Transverse colon (tissue), 4 donors: Measurements from ENCODE around the gene SAMD13.

ENCODE experiments used
- CTCF ChIP-seq, 5 experiments: fragments of 200-600 bp in 3 of 5; fragments of 450-650 bp in 2 of 5; sonication (generic) in 3 of 5; IDR thresholded peaks; 1 replicate in 2 of 5; 2 replicates in 3 of 5; pipeline ENCODE4 v1.5.1; 2016 to 2017; ENCODE audit warnings: antibody characterized with exemption in 5 of 5, inconsistent platforms in 3 of 5, mild to moderate bottlenecking in 2 of 5, moderate library complexity in 1 of 5
- POLR2A ChIP-seq: fragments of 450-650 bp; IDR thresholded peaks from one replicate; pipeline ENCODE4 v1.6.1; 2016; ENCODE audit warnings: antibody characterized with exemption, mild to moderate bottlenecking, moderate library complexity
- POLR2AphosphoS5 ChIP-seq, 3 donors: sonication (generic); formaldehyde crosslinking; IDR thresholded peaks; one replicate each; pipeline ENCODE4 v1.6.1; 2016; ENCODE audit warnings: antibody characterized with exemption in 3 of 3

GRCh38 chr1:84299536-84300170 is 1.9 kb upstream of the SAMD13 start:
- TF ChIP-seq POLR2A: no peak
- no peak for TF ChIP-seq CTCF (IDR thresholded peaks at IDR 0.05)
- TF ChIP-seq POLR2AphosphoS5 (IDR thresholded peaks at IDR 0.05): peak in 1 of 3 donors; percentile 52
